Measurements from ENCODE around the gene MALRD1. TPM values are rescaled to one million over a fixed set of nuclear protein-coding genes. Genes with fewer than 3 reads are reported as not detected.

The MALRD1 gene
- 0.13 TPM in 1 of 2 replicates, not detected in the other for total RNA-seq

GRCh38 chr10:19048489-19048888 is at the start of gene MALRD1:
MALRD1 (plus strand) TSS chr10:19048801; CDS start chr10:19048939, 138 bp downstream.

Measured in mesangial cell (primary cell).